ENCODE results near the gene BAG2. TPM values are rescaled to one million over a fixed set of nuclear protein-coding genes. Genes with fewer than 3 reads are reported as not detected.

The BAG2 gene
- total RNA-seq, 2 donors from 2014 or later, result 15.7 to 19.6 TPM

Other genes starting within 250 kb of the BAG2 start
- gene BEND6, start 217.2 kb upstream of the BAG2 start, total RNA-seq, result under 1 TPM; 0.21 to 0.27 TPM
- 10 to 100 TPM in 1 of 2 donors, 1 to 10 TPM in 1; 2.8 to 11.2 TPM for gene KIAA1586, start 125.6 kb upstream of the BAG2 start, total RNA-seq
- 10 to 100 TPM; 45.6 to 65.0 TPM for gene ZNF451, start 82.1 kb upstream of the BAG2 start, total RNA-seq
- gene RAB23, start 50.0 kb downstream of the BAG2 start, total RNA-seq, result 10 to 100 TPM; 43.7 to 44.7 TPM
- gene PRIM2, start 145.3 kb downstream of the BAG2 start, total RNA-seq, result 10 to 100 TPM in 1 of 2 donors, 1 to 10 TPM in 1; 7.3 to 11.4 TPM